GM12872 (cell line): Measurements from ENCODE around the gene FAM229A.

Experiments used
- TF ChIP-seq, protein P1 (sequence below): IDR thresholded peaks from 3 replicates; pipeline ENCODE4 v1.5.1; 2011; ENCODE audit warnings: low read depth, mild to moderate bottlenecking, low read length, moderate library complexity; ENCODE audit not compliant: insufficient read depth

Gene FAM229A

DNA sequence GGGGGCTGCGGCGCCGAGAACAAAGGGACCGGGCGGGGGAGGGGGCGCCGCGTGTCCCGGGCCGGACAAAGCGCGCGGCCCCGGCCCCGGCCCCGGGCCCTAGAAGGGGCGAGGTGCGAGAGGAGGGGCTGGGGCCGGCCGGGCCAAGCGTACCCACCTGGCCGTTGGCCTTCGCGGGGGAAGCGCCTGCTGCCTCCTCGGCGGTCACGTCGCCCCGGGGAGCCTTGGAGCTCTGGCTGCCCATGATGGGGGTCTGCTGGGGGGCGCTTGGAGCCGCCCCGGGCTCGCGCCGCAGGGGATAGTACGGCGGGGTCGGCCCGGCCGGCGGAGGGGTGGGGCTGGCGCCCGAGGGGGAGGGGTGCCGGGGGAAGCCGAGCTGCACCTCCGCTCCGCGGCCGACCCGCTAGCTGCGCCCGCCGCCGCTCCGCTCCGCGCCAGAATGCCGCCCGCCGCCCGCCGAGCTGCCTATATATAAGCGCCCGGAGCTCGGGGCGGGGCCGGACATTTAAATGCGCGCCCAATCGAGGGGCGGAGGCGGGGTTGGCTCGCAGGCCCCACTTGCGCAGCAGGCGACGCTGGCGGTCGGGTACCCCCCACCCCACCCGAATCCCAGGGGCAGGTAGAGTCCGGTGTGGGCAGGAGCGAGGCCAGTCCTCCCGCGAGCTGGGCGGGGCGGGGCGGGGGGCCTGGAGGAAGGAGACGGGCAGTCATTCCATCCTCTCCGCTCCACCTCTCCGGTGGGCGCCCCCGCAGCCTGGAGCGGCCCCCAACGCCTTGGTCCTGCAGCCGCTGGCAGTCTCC lies 26.3 kb downstream of the FAM229A start, which contains the start of gene MARCKSL1:
TSS of gene MARCKSL1 (minus strand) at position 444 of the 801 bp plus-strand sequence. CDS start at position 244, 200 bp downstream.
- TF ChIP-seq, protein P1, sequence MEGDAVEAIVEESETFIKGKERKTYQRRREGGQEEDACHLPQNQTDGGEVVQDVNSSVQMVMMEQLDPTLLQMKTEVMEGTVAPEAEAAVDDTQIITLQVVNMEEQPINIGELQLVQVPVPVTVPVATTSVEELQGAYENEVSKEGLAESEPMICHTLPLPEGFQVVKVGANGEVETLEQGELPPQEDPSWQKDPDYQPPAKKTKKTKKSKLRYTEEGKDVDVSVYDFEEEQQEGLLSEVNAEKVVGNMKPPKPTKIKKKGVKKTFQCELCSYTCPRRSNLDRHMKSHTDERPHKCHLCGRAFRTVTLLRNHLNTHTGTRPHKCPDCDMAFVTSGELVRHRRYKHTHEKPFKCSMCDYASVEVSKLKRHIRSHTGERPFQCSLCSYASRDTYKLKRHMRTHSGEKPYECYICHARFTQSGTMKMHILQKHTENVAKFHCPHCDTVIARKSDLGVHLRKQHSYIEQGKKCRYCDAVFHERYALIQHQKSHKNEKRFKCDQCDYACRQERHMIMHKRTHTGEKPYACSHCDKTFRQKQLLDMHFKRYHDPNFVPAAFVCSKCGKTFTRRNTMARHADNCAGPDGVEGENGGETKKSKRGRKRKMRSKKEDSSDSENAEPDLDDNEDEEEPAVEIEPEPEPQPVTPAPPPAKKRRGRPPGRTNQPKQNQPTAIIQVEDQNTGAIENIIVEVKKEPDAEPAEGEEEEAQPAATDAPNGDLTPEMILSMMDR: no peak

DNA sequence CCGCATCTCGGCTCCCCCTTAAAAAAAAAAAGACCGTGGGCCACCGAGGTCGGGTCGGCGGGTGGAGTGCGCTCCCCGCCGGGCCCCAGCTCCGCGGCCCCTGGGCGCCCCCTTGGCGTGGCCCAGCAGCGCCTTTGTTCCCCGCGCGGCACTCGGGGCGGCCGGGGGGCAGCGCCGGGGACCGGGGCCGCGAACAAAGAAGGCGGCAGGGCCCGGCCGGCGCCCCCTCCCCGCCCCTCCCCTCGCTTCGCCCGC lies 26.8 kb downstream of the FAM229A start:
- TF ChIP-seq, protein P1: no peak

DNA sequence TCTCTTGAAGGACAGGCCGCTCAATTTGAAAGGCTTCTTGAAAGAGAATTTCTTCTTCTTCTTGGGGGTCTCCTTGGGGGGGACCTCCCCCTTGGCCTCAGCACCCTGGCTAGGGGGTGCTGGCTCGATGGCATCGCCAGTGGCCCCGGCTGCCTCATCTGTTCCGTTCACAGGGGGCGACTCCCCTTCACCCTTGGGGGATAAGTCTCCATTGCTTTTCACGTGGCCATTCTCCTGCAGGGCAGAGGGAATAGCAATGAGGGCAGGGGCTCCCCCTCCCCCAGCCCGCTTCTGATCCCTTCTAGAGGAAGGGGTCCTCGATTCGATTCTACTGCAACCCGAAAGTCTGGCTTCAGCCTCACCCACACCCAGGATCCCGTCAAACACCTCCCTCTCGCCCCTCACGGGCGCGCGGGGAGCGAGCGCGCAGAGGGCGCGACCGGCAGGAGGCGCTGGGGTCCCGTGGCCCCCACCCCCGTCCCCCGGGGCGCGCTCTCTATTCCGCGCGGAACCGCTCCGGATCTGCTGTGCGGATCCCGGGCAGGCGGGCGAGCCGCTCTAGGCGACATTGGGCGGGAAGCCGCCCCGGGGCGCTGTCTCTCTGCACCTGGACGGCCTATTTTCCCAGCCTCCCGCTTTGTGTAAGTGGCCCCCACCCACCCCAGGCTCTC lies 27.3 kb downstream of the FAM229A start:
- TF ChIP-seq, protein P1: peak; percentile 85

DNA sequence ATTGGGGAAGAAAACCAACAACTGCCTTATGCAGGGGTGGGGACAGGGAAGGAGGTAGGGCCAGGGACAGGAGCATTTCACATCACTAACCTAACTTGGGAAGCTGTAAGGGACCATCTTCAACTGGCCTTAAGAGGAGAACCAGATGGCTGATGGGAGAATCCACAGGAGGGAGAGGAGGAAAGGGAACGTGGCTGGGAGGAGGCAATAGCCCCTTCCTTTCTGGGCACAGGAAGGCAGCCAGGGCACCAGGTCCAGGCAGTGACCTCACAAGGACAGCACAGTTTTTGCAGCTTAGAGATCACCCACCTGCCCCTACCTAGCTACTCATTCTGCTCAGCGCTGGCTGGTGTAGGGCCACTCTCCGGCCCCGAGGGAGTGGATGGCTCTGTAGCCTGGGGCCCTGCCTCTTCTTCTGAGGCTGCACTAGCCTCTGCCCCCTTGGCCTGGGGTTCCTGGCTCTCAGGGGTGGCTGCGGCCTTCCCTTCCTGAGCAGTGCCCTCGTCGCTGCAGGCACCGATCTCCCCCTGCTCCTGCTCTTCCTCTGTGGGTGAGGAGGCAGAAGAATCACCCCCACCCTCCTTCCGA lies 27.9 kb downstream of the FAM229A start:
- TF ChIP-seq, protein P1: no peak

DNA sequence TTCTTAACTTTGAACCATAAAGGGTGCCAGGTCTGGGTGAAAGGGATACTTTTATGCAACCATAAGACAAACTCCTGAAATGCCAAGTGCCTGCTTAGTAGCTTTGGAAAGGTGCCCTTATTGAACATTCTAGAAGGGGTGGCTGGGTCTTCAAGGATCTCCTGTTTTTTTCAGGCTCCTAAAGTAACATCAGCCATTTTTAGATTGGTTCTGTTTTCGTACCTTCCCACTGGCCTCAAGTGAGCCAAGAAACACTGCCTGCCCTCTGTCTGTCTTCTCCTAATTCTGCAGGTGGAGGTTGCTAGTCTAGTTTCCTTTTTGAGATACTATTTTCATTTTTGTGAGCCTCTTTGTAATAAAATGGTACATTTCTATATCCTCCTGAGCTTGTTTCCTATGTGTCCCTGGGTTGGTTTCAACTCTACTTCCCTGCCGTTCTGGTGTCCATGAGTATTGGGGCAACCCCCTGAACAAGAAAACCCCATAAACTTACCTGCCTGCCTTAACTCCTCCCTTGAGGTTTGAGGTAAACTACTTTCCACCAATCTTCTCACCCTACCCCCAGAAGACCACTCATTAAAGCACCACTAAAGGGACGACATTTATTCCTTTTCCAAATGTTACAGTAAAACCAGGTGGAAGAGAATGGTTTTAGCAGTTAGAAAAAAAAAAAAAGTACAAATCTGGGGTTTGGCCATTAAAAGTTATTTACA lies 28.9 kb downstream of the FAM229A start:
- TF ChIP-seq, protein P1: no peak

DNA sequence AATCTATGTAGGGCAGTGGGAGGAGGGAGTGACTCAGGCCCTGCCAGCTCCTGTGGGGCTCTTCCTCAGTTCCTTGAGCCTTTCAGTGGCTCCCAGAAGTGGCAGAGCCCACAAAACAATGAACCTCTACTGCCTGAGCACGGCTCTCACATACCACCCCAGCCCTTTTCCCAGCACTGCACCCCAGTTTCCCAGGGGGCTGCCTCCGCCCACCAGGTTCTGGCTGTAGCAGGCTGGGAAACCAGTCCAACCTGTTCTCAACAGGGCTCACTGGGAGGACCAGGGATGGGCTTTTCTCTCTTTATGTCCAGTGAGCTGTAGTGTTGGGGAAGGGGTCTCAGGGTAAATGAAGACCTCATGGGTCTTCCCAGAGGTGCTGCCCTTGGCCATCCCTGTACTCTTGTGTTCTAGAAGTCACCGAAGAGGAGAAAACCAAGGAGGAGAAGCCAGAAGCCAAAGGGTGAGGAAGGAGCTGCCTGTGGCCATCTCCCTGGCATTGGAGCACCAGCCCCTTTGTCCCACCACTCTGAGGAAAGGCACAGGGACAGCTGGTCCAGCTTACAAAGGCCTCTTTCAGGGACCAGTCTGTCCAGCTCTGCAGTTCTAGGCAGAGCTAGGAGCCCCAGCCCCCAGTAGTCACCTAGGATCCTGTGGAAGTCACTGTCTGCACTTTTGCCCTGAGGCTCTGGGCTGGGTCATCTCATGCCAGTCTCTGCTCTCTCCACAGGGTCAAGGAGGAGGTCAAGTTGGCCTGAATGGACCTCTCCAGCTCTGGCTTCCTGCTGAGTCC lies 29.8 kb downstream of the FAM229A start:
- TF ChIP-seq, protein P1: no peak

DNA sequence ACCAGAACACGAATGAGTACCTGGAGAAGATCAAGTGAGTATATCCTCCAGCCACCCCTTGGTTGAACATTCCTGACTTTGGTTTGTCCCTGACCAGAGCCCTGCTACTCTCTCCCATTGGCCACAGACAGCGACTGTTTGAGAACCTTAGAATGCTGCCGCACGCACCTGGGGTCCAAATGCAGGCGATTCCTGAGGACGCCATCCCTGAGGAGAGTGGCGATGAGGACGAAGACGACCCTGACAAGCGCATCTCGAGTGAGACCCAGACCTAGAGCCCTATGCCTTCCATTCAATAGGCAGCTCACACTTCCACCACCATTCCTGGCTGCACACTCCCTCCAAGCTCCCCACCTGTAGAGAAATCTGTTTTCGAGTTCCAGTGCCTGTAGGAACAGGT lies 30.7 kb downstream of the FAM229A start:
- TF ChIP-seq, protein P1: no peak
